DND-41 (cell line): Measurements from ENCODE around the gene CRISPLD2.

Experiments
- ATAC-seq: fragments of 200-7000 bp; cut with Tn5 transposase; 3 replicates; pipeline ENCODE4 v1.9.1; 2021; ENCODE audit warnings: low read depth; ENCODE audit not compliant: insufficient read depth
- DNase-seq: peaks from one replicate; pipeline ENCODE4 v3.0.0-alpha.2; 2020
- H2AFZ ChIP-seq: 2 replicates; pipeline ENCODE4 v1.6.0; 2012; ENCODE audit warnings: low read depth, low read length
- H3K27ac ChIP-seq: 2 replicates; pipeline ENCODE4 v1.5.1; 2012; ENCODE audit warnings: low read length, inconsistent platforms
- H3K27me3 ChIP-seq: fragments of 200-600 bp; sonication (generic); 2 replicates; pipeline ENCODE4 v1.6.0; 2012; ENCODE audit warnings: low read length, mild to moderate bottlenecking, inconsistent platforms; ENCODE audit not compliant: insufficient read depth, poor library complexity
- H3K36me3 ChIP-seq: 2 replicates; pipeline ENCODE4 v1.5.1; 2012; ENCODE audit warnings: low read length, inconsistent platforms; ENCODE audit not compliant: insufficient read depth
- H3K4me1 ChIP-seq: 2 replicates; pipeline ENCODE4 v1.5.1; 2012; ENCODE audit warnings: mild to moderate bottlenecking, low read length; ENCODE audit not compliant: insufficient read depth
- H3K4me2 ChIP-seq: 2 replicates; pipeline ENCODE4 v1.6.0; 2012; ENCODE audit warnings: mild to moderate bottlenecking, moderate library complexity, low read length, inconsistent platforms; ENCODE audit not compliant: insufficient read depth
- H3K4me3 ChIP-seq, 2 experiments: fragments of 200-600 bp in 1 of 2; shearing (Covaris generic) in 1 of 2; 2 replicates each; pipeline ENCODE4 v1.5.1; 2012 to 2016; ENCODE audit warnings: inconsistent platforms in 2 of 2, low read length in 2 of 2, mild to moderate bottlenecking in 2 of 2, low read depth in 1 of 2, moderate library complexity in 1 of 2
- H3K79me2 ChIP-seq: 2 replicates; pipeline ENCODE4 v1.6.0; 2012; ENCODE audit warnings: low read length, inconsistent platforms; ENCODE audit not compliant: insufficient read depth
- H3K9ac ChIP-seq: 2 replicates; pipeline ENCODE4 v1.6.0; 2012; ENCODE audit warnings: low read depth, mild to moderate bottlenecking, inconsistent platforms, low read length, moderate library complexity
- H3K9me3 ChIP-seq: 2 replicates; pipeline ENCODE4 v1.5.1; 2012; ENCODE audit warnings: low read length, moderate library complexity, mild to moderate bottlenecking, inconsistent platforms; ENCODE audit not compliant: insufficient read depth, severe bottlenecking
- H4K20me1 ChIP-seq: 2 replicates; pipeline ENCODE4 v1.6.0; 2012; ENCODE audit warnings: low read length; ENCODE audit not compliant: insufficient read depth
- CTCF ChIP-seq: IDR thresholded peaks from 2 replicates; pipeline ENCODE4 v1.5.1; 2012; ENCODE audit warnings: borderline replicate concordance, low read length, moderate library complexity, mild to moderate bottlenecking; ENCODE audit not compliant: poor library complexity, severe bottlenecking; ENCODE audit errors: extremely low read depth
- EZH2 ChIP-seq: IDR thresholded peaks from 3 replicates; pipeline ENCODE4 v1.6.1; 2012; ENCODE audit warnings: borderline replicate concordance, low read depth, mild to moderate bottlenecking, moderate library complexity, low read length, inconsistent platforms; ENCODE audit not compliant: severe bottlenecking

Gene CRISPLD2

DNA sequence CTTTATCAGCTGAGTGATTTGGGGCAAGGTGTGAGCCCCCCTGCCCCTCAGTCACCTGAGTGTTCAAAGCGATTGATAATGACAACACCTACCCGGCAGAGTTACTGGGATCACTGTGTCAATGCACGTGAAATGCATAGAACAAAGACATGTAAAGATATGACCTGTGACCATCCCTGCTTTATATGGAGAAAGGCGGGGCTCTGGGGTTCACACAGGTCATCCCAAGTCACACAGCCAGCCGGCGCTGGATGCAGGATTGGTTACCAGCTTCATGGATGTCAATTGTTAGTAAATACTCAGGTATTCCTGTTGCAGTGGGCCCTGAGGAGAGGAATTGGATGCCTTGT, 64.4 kb downstream of the CRISPLD2 start:
- Histone ChIP-seq H3K4me1 (no peaks in the 10 kb centered on the region), H2AFZ (no peak overlapping the region), H3K9ac (no peak overlapping the region), H3K79me2 (no peaks in the 10 kb centered on the region), H3K9me3 (no peaks in the 10 kb centered on the region), H3K27ac (no peak overlapping the region), H3K27me3 (peaks cover 10% of the 10 kb centered on the region), H3K4me3 (no peak overlapping the region), H3K36me3 (no peaks in the 10 kb centered on the region), H4K20me1 (no peaks in the 10 kb centered on the region), H3K4me2 (no peak overlapping the region)
- no peak for TF ChIP-seq CTCF
- no peak for TF ChIP-seq EZH2
- ATAC-seq = no peak
- no peak for DNase-seq

- Histone ChIP-seq H3K27me3 (peaks cover 7% of the 10 kb centered on the region), H3K9ac (no peak overlapping the region), H4K20me1 (no peaks in the 10 kb centered on the region), H3K36me3 (no peaks in the 10 kb centered on the region), H3K79me2 (no peaks in the 10 kb centered on the region), H3K4me3 (no peak overlapping the region), H3K4me1 (no peaks in the 10 kb centered on the region), H3K27ac (no peak overlapping the region), H2AFZ (no peak overlapping the region), H3K9me3 (no peaks in the 10 kb centered on the region), H3K4me2 (no peak overlapping the region)
- TF ChIP-seq CTCF (no peak), EZH2 (no peak)
- ATAC-seq (no peak), DNase-seq (no peak)
Observed at GRCh38 chr16:84884596-84885341, 65.0 kb downstream of the CRISPLD2 start.

DNA sequence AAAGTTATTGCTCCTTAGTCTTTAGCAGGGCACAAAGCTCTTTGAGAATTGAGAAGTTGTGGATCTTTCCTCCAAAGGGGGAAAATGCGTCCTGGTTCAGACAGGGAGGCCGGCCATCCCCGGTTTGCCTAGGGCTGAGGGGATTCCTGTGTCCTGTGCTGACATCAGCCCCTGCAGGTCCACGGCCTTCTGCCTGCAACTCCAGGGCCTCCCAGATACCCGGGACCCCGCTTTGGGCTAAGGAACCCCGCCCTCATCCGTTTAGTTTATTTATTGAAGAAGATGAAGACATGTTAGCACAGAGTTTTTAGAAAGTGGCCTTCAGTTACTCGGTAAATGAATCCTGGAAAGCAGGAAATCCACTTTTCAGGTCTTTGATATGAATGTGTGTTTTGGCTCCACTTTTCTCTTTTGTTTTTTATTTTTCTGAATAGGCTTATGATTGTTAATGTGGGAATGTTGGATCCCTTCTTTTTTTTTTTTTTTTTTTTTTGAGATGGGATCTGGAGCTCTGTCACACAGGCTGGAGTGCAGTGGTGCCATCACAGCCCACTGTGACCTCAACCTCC, 65.6 kb downstream of the CRISPLD2 start:
- Histone ChIP-seq H3K36me3 (no peaks in the 10 kb centered on the region), H3K9ac (no peak overlapping the region), H3K79me2 (no peaks in the 10 kb centered on the region), H3K4me2 (no peak overlapping the region), H3K4me1 (no peaks in the 10 kb centered on the region), H3K4me3 (no peak overlapping the region), H3K27ac (no peak overlapping the region), H2AFZ (no peak overlapping the region), H4K20me1 (no peaks in the 10 kb centered on the region), H3K27me3 (peaks cover 6% of the 10 kb centered on the region), H3K9me3 (no peaks in the 10 kb centered on the region)
- no peak for DNase-seq
- no peak for ATAC-seq
- TF ChIP-seq CTCF = no peak
- no peak for TF ChIP-seq EZH2
